Peyer's patch (tissue), 4 donors: ENCODE data around the gene INPP5A. TPM values are rescaled to one million over a fixed set of nuclear protein-coding genes. Genes with fewer than 3 reads are reported as not detected.
A peak's percentile ranks its signal among the peaks of the same experiment; 100 is the strongest.
"Not testable (repeated sequence)": the region's sequence is repeated elsewhere in the genome, so short reads cannot be mapped to it uniquely, and the experiment has no call there.

Experiments used
- DNase-seq, 3 donors: peaks; one replicate each; pipeline ENCODE4 v3.0.0-alpha.2; 2017 to 2019
- H3K27ac ChIP-seq, 4 donors: fragments of 200-600 bp; sonication (generic); one replicate each; pipeline ENCODE4 v1.5.1; 2016 to 2019
- H3K27me3 ChIP-seq, 2 donors: fragments of 200-600 bp; sonication (generic); one replicate each; pipeline ENCODE4 v1.5.1; 2019
- H3K36me3 ChIP-seq, 3 donors: fragments of 200-600 bp; sonication (generic); one replicate each; pipeline ENCODE4 v1.5.1; 2016 to 2019
- H3K4me1 ChIP-seq, 4 donors: fragments of 200-600 bp; sonication (generic); one replicate each; pipeline ENCODE4 v1.5.1; 2016 to 2019
- H3K4me3 ChIP-seq, 4 donors: fragments of 200-600 bp; sonication (generic); 1 replicate in 3 of 4; 2 replicates in 1 of 4; pipeline ENCODE4 v1.5.1; 2016 to 2019; ENCODE audit warnings: mild to moderate bottlenecking in 1 of 4
- H3K9me3 ChIP-seq, 4 donors: fragments of 200-600 bp; sonication (generic); one replicate each; pipeline ENCODE4 v1.5.1; 2016 to 2019; ENCODE audit warnings: mild to moderate bottlenecking in 1 of 4
- CTCF ChIP-seq, 6 experiments: fragments of 450-650 bp in 4 of 6; fragments of 200-600 bp in 2 of 6; sonication (generic) in 1 of 6; IDR thresholded peaks; one replicate each; pipeline ENCODE4 v1.5.1; 2017 to 2019; ENCODE audit warnings: antibody characterized with exemption in 6 of 6, mild to moderate bottlenecking in 3 of 6, moderate library complexity in 1 of 6
- POLR2A ChIP-seq, 2 donors: fragments of 450-650 bp; IDR thresholded peaks; one replicate each; pipeline ENCODE4 v1.5.1; 2017; ENCODE audit warnings: antibody characterized with exemption in 2 of 2, mild to moderate bottlenecking in 2 of 2, moderate library complexity in 2 of 2
- total RNA-seq, 4 donors: library from RNA; depleted of rRNA; stranded (reverse); fragments of >200 nt; gene quantifications; one replicate each; pipeline ENCODE4 v1.1.0, GENCODE V29; 2016

The INPP5A gene
- total RNA-seq, 4 donors from 2014 or later, result 33.8 to 76.4 (median 38.1) TPM

DNA sequence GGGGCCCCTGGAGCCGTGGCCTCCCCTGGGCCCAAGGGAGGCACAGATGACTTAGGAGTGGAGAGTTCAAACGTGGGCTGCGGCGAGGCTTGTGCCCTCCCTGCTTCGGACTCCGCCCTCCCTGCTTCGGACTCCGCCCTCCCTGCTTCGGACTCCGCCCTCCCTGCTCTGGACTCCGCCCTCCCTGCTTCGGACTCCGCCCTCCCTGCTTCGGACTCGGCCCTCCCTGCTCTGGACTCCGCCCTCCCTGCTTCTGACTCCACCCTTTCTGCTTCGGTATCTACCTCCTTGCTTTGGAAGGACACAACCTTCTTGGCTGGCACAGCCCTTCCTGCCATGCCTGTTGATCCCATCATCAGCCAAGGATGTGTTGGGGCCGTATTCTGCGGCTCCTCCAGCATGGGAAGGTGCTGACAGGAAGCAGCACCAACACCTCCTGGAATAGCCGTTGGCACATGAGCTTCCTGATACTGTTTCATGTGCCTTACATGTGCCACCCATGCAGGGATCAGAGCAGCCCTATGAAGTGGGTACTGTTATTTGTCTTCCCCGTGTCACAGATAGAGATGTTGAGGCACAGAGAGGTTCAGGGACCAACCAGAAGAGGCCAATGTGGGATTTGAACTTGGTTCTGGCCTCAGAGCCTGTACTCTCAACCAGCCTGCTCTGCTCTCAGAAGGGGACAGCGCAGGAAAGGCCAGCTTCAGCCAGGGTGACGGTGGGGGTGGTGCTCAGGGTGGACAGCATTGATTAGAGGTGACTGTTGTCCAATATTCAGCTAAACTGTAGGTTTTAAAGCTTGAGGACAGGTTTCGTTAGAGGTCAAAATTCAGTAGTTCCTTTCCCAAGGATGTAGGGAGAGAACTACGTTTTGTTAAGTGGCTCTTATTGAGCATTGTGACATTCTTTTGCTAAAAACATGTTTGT is 133.9 kb downstream of the INPP5A start:
- Histone ChIP-seq H3K4me3 (no peak overlapping the region), H3K27ac (no peak overlapping the region), H3K27me3 (no peaks in the 10 kb centered on the region), H3K4me1 (no peaks in the 10 kb centered on the region), H3K9me3 (no peaks in the 10 kb centered on the region), H3K36me3 (no peaks in the 10 kb centered on the region)
- TF ChIP-seq CTCF (IDR thresholded peaks at IDR 0.05) (no peak), POLR2A (IDR thresholded peaks at IDR 0.05) (no peak)
- peak in 2 of 3 donors; percentile 29 for DNase-seq

DNA sequence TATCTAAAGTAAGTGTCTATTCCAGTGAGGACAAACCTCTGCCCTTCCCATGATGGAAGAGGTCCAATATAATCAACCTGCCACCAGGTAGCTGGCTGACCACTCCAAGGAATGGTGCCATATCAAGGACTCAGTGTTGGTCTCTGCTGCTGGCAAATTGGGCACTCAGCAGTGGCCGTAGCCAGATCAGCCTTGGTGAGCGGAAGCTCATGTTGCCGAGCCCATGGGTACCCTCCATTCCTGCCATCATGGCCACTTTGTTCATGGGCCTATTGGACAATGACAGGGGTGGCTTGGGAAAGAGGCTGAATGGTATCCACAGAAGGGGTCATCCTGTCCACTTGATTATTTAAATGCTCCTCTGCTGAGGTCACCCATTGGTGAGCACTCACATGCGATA is 136.2 kb downstream of the INPP5A start:
- H3K36me3 ChIP-seq, H3K9me3 ChIP-seq, H3K4me1 ChIP-seq, H3K27me3 ChIP-seq, H3K27ac ChIP-seq, H3K4me3 ChIP-seq: not testable (repeated sequence)
- peak in 1 of 3 donors; percentile 21 for DNase-seq

DNA sequence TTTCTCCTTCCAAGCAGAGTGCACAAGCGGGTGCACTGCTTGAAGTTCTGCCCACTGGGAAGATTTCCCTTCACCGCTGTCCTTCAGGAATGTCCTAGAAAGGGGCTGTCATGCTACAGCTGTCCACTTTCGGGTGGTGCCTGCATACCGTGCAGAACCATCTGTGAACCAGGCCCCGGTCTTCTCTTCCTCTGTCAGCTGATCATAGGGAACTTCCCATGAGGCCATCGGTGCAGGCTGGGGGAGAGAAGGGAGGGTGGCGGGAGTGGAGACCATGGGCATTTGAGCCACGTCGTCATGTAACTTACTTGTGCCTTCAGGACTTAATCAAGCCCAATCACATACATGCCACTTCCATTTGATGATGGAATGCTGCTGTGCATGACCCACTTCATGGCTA is 136.7 kb downstream of the INPP5A start:
- H3K9me3 ChIP-seq, result no peaks in the 10 kb centered on the region
- H3K27ac ChIP-seq, result no peak overlapping the region
- no peaks in the 10 kb centered on the region for H3K27me3 ChIP-seq
- no peaks in the 10 kb centered on the region for H3K4me1 ChIP-seq
- H3K36me3 ChIP-seq, result no peaks in the 10 kb centered on the region
- H3K4me3 ChIP-seq, result no peak overlapping the region
- DNase-seq, result peak in 2 of 3 donors; percentile 15 to 29
- TF ChIP-seq POLR2A (IDR thresholded peaks at IDR 0.05) (no peak), CTCF (IDR thresholded peaks at IDR 0.05) (no peak)

GRCh38 chr10:132675031-132675740 is 137.6 kb downstream of the INPP5A start:
- DNase-seq, result peak in 2 of 3 donors; percentile 29 to 31

GRCh38 chr10:132676193-132676891 is 138.8 kb downstream of the INPP5A start:
- H3K36me3 ChIP-seq, result no peaks in the 10 kb centered on the region
- TF ChIP-seq CTCF (IDR thresholded peaks at IDR 0.05) (no peak), POLR2A (IDR thresholded peaks at IDR 0.05) (no peak)
- H3K4me3 ChIP-seq, result no peak overlapping the region
- peak in 2 of 3 donors; percentile 26 to 36 for DNase-seq
- no peak overlapping the region for H3K27ac ChIP-seq
- no peaks in the 10 kb centered on the region for H3K27me3 ChIP-seq
- H3K4me1 ChIP-seq, result no peaks in the 10 kb centered on the region
- no peaks in the 10 kb centered on the region for H3K9me3 ChIP-seq

More at GRCh38 chr10:132675031-132675740, 137.6 kb downstream of the INPP5A start:
- no peak for TF ChIP-seq CTCF (IDR thresholded peaks at IDR 0.05)
- no peak for TF ChIP-seq POLR2A (IDR thresholded peaks at IDR 0.05)
- H3K27me3 ChIP-seq, result no peaks in the 10 kb centered on the region
- H3K4me3 ChIP-seq, result no peak overlapping the region
- H3K9me3 ChIP-seq, result no peaks in the 10 kb centered on the region
- no peaks in the 10 kb centered on the region for H3K4me1 ChIP-seq
- H3K36me3 ChIP-seq, result no peaks in the 10 kb centered on the region
- no peak overlapping the region for H3K27ac ChIP-seq
